GM12865 (cell line): Measurements from ENCODE around the gene BATF2.

ENCODE experiments used
- DNase-seq: peaks from one replicate; pipeline ENCODE4 v3.0.0; 2010; ENCODE audit warnings: low read depth
- H3K4me3 ChIP-seq: 2 replicates; pipeline ENCODE4 v1.5.1; 2011; ENCODE audit warnings: mild to moderate bottlenecking, low read depth, low read length, control low read depth
- TF ChIP-seq, protein P1 (sequence below): IDR thresholded peaks from 2 replicates; pipeline ENCODE4 v1.5.1; 2011; ENCODE audit warnings: low read length, control low read depth, low read depth, inconsistent platforms; ENCODE audit not compliant: insufficient read depth; ENCODE audit errors: missing control alignments

BATF2 gene

DNA sequence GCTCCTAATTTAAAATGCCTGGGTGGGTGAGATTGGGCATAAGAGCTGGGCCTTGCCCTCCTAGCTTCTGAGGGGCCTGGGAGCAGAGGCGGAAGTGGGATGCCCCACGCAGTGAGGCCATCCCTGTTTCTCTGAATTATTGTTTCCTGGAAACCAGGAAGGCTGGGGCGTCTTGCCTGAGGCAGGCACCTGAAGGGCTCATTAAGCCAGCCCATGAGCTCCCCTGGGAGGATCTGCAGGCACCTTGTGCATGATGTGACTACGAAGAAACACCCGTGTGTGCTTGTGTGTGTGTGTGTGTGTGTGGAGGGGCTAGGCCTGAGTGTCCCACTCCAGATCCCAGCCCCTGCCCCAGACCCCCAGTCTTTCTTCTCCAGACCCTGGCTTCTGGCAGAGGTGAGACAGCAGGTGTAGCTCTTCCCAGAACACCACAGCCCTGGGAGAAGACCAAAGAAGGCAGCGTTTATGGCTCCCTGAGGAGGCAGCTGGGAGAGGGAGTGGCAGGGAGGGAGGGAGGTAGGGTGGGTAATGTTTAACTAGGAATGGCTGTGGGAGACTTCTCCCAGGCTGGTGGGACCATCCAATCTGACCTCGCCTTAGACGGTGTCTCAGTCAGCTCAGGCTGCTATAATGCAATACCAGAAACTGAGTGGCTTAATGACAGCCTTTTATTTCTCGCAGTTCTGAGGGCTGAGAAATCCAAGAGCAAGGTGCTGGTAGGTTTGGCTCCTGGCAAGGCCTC is 2.1 kb upstream of the BATF2 start:
- no peak for DNase-seq
- no peak overlapping the region for H3K4me3 ChIP-seq
- TF ChIP-seq, protein P1, sequence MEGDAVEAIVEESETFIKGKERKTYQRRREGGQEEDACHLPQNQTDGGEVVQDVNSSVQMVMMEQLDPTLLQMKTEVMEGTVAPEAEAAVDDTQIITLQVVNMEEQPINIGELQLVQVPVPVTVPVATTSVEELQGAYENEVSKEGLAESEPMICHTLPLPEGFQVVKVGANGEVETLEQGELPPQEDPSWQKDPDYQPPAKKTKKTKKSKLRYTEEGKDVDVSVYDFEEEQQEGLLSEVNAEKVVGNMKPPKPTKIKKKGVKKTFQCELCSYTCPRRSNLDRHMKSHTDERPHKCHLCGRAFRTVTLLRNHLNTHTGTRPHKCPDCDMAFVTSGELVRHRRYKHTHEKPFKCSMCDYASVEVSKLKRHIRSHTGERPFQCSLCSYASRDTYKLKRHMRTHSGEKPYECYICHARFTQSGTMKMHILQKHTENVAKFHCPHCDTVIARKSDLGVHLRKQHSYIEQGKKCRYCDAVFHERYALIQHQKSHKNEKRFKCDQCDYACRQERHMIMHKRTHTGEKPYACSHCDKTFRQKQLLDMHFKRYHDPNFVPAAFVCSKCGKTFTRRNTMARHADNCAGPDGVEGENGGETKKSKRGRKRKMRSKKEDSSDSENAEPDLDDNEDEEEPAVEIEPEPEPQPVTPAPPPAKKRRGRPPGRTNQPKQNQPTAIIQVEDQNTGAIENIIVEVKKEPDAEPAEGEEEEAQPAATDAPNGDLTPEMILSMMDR, result no peak

DNA sequence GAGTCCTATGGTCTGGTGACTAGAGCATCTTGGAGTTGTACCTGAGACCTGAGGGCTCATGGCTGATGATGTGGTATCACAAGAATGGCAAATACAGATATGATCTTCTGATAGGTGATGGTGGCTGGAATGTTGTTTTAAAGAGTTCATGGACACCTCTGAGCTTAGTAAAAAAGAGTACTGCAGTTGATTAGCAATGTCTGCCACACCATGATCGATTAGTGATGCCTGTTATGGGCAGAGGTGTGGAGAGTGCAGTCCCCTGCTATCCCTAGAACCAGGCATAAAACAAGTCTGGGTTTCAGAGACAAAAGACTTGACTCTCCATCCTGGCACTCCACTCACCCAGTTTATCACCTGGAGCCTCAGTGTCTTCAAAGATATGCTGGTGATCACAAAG is 1.4 kb upstream of the BATF2 start:
- no peak overlapping the region for H3K4me3 ChIP-seq
- TF ChIP-seq, protein P1, result no peak
- DNase-seq, result no peak

DNA sequence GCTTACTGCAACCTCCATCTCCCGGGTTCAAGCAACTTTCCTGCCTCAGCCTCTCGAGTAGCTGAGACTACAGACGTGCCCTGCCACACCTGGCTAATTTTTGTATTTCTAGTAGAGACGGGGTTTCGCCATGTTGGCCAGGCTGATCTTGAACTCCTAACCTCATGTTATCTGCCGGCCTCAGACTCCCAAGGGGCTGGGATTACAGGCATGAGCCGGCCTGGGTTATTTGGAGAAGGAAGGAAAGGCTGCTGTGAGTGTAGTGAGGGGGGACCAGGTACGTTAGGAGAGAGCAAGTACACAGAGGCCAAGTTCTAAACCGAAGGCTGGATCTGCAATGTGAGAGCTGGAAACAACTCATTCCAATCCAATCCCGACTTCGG is 453 bp downstream of the BATF2 start:
- TF ChIP-seq, protein P1, result no peak
- no peak for DNase-seq
- no peak overlapping the region for H3K4me3 ChIP-seq

DNA sequence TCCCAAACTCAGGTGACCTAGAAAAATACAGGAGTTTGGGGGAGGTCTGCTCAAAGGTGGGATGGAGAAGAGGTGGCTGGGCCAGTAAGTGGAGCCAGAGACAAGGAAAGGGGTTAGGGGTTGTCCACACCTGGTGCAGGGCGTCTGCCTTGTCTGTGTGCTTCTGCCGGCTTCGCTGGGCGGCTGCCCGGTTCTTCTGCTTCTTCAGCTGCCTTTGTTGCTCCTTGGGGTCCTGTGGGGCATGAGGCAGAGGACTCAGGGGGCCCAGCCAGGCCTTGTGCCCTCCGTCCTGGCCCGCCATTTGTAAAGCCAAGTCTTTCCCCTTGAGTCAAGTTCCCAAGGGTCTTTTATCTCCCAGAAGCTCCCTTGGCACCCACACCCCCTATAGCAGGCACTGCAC is 2.5 kb downstream of the BATF2 start:
- DNase-seq, result no peak
- no peak overlapping the region for H3K4me3 ChIP-seq
- TF ChIP-seq, protein P1, result no peak

DNA sequence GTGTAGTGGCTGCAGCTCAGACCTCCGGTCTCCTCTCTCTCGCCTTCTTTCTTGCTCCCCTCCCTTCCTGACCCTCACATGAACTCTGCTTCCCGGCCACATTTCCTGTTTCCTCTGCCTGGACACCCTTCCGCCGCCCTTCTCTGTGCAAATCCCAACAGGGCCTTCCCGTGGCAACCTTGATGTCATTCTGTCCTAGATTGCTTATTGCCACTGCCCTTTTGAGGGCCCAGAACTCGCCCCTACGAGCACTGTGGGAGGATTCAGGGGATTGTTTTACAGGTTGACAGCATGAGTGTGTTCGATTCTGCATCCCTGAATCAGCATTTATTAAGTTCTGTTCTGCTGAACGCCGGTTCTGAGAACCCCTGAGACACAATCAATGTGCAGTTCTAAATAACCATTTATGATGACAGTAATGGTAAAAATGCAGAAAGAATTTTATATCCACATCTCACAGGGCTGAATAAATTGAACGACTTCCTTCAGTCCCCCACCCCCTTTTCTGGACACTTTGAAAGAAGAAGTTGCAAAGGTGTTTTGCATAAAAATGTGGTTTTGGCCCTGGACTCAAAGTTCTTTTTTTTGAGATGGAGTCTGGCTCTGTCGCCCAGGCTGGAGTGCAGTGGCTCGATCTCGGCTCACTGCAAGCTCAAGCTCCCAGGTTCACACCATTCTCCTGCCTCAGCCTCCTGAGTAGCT is 6.4 kb downstream of the BATF2 start:
- TF ChIP-seq, protein P1, result no peak
- no peak overlapping the region for H3K4me3 ChIP-seq
- DNase-seq, result peak; percentile 34

DNA sequence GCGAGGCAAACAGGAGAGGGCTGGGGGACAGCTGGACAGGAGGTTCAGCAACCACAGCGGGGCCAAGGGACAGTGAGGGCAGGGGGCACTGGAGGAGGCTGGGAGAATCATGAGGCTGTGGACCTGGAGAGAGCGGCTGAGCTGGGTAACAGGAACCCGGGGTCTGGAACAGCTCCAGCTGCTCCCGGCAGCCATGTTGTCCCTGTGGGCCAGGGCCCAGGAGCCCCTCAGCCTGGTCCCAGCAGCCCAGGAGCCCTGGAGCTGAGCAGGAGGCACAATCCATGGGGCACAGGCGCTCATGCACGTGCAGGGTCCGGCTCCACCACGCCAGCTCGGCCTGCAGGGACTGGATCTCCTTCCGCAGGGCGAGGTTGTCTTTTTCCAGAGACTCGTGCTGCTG is 7.4 kb downstream of the BATF2 start:
- TF ChIP-seq, protein P1, result no peak
- no peak overlapping the region for H3K4me3 ChIP-seq
- DNase-seq, result no peak
